Occipital lobe (tissue), 2 donors: Measurements from ENCODE around the gene SLC7A5. TPM values are rescaled to one million over a fixed set of nuclear protein-coding genes. Genes with fewer than 3 reads are reported as not detected.
"Not testable (repeated sequence)": the region's sequence is repeated elsewhere in the genome, so short reads cannot be mapped to it uniquely, and the experiment has no call there.

Source experiments
- DNase-seq: peaks from one replicate; lab custom pipeline; 2025; lab: John Stamatoyannopoulos, UW
- total RNA-seq: library from RNA; depleted of rRNA; stranded (reverse); fragments of >200 nt; gene quantifications from one replicate; pipeline ENCODE4 v1.2.3, GENCODE V29; 2014

SLC7A5 gene
- total RNA-seq, 1 donor from 2014 or later: 16.5 TPM

GRCh38 chr16:87834005-87834667, 35.2 kb downstream of the SLC7A5 start:
- no peak for DNase-seq

GRCh38 chr16:87833548-87833947, 35.8 kb downstream of the SLC7A5 start:
- no peak for DNase-seq

DNA sequence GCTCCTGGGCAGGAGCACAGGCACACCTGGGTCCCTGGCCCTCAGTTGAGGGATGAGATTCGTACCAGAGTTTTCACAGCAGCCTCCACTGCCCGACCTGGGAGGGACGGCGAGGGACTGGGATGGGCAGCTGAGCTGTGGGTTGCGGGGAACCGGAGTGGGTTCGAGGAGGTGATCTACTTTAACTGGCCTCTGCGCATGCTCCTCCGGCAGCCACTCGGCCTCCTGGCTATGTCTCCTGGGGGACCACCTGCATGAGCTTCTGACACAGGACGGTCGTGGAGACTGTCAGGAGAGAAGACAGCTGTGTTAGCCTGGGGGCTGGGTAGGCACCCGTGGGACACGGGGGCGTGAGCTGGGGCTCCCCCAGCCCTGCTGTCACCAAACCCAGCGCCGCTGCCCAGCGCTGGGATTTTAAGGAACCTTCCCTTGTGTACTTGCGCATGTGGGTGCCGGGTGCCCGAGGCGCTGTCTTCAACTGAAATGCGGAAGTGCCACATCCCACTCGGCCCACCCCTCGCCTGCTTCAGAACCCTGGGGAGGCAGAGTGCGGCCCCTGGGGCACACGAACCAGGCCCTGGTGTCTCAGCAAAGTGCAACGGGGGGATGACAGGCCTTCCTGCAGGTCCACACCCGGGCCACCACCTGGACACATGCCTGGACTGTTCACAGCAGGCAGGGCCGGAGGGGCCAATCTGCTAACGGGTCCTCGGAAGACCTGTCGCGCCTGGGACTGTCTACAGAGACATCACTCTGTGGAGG, 36.4 kb downstream of the SLC7A5 start:
- DNase-seq: no peak

DNA sequence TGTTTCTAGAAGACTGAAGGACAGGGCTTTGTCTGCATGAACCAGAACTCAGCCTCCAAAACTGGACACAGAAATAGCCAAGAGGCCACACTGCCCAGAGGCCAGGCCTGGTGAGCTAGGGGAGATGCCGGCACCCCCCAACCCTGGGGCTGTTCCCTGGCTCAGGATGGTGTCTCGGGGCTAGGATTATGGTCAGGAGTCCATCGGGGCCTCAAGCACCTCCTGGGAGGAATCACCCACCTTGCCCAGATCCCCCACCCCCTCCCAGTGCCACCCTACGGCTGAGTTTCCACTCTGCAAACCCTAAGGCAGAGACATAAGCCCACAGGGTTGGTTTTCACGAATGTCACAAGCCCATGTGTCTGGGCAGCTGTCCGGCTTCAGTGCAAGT, 37.2 kb downstream of the SLC7A5 start:
- no peak for DNase-seq

GRCh38 chr16:87831421-87832136, 37.7 kb downstream of the SLC7A5 start:
- peak; percentile 34 for DNase-seq

DNA sequence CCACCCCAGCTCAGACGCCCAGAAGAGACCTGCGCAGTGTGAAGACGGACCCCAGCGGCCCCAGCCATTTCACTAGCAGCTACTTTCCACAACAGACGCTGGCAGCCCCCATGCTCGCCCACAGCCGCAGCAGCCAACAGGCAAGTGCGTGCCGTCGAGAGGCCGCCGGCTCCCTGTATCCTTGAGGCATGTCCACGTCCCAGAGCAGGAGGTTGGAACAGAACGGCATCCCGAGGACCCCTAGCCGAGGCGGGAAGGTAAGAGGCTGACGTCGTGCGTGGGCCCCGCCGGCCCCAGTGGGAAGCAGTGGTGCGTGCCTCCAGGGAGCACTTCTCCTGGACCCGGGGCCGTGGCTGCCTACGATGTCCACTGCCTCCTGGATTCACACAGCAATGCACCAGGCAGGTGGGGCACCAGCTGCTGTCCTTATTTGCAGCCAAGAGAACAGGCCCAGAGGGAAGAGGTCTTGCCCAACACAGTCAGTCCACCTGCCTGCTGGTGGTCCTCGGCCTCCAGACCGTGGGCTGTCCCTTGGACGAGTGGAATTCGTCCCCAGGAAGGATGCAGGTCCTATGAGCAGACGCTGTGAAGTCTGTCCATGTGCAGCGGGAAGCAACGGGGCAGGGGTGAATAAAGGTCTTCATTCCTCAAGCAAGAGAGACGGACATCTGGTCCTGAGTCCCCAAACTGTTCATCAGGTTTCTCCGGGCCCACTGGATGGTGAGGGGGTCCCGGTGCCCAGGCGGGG, 38.5 kb downstream of the SLC7A5 start:
- DNase-seq: no peak

DNA sequence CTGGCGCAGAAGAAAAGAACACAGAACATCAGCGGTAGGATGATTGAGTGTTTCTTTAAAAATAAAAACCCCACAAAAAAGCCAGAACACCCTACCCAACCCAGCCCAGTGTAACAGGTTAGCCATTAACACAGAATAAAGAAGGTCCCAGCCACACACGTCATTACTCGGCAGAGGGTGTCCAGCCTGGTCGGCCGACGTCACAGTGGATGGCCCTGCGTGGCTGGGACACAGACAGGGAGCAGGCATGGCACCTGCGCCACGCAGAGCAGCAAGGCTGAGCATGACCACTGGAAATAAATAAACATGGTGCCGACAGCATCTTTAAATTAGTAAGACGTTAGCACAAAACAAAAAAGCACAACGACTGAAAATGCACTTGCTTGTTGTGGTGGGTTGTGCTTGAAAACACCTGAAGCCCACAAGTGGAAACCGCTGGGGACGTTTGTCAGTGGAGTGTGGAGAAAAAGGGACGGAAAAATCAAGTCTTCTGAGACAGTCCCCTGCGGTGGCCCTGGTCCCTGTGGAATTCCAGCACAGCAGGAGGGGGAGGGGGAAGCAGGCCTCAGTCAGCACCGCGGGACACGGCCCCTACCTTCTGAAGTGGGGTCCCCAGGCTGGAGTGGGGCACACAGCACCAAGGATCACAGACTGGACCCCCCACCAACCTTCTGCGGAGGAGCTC, 39.2 kb downstream of the SLC7A5 start:
- no peak for DNase-seq

DNA sequence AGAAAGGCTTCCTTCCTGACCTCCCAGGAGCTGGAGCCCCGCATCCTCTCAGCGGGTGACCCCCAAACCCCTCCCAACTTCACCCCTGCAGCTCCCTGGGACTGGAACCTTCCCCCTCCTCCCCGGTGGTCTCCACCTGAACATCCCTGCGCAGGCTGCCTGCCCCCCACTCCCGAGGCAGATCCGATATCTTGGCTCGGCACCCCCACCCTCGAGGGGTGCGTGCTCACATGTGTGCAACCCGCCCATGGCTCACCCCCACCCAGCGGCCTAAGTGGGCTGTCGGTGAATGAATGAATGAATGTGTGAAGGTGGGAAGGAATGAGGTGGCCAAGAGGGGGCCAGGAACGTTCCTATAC, 39.7 kb downstream of the SLC7A5 start:
- DNase-seq: no peak

DNA sequence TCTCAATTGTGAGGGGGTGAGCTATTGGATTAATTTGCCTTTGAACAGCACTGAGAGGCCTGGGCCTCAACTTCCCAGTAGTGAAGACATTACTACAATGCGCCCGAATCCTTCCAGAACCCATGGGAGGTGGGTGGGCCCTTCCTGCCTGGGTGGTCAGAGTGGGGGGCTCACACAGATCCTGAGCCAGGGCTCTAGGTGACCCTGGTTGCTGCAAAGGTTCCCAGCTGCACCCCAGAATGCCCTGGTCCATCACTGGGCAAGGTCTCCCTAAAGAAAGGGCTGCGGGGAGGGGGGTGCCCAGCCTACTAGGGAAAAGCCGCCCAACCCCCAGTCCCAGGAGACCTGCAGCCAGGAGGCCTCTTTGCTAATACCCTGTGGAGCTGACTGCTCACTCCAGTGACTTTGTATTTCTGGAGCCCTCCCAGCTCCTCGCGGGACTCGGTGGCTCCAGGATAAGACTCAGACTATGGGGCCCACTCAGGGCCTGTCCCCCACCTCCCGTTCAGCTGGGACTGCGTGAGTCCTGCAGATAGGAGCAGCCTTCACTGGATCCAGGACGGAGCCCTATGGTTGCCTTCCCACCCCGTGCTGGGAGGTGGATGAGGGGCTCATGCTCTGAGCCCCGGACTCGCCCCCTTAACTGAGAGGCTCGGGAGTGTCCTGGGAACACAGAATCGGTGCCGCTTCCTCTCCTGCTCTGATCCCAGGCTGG, 40.2 kb downstream of the SLC7A5 start:
- no peak for DNase-seq

- no peak for DNase-seq
Observed at GRCh38 chr16:87828071-87828906, 41.0 kb downstream of the SLC7A5 start.

DNA sequence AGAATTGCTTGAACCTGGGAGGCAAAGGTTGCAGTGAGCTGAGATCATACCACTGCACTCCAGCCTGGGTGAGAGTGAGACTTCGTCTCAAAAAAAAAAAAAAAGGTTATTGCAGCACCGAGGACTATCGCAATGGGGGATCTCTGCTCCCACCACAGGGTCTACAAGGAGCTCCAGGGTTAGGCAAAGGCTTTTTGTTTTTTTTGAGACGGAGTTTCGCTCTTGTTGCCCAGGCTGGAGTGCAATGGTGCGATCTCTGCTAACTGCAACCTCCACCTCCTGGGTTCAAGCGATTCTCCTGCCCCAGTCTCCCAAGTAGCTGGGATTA, 41.8 kb downstream of the SLC7A5 start:
- DNase-seq: not testable (repeated sequence)

DNA sequence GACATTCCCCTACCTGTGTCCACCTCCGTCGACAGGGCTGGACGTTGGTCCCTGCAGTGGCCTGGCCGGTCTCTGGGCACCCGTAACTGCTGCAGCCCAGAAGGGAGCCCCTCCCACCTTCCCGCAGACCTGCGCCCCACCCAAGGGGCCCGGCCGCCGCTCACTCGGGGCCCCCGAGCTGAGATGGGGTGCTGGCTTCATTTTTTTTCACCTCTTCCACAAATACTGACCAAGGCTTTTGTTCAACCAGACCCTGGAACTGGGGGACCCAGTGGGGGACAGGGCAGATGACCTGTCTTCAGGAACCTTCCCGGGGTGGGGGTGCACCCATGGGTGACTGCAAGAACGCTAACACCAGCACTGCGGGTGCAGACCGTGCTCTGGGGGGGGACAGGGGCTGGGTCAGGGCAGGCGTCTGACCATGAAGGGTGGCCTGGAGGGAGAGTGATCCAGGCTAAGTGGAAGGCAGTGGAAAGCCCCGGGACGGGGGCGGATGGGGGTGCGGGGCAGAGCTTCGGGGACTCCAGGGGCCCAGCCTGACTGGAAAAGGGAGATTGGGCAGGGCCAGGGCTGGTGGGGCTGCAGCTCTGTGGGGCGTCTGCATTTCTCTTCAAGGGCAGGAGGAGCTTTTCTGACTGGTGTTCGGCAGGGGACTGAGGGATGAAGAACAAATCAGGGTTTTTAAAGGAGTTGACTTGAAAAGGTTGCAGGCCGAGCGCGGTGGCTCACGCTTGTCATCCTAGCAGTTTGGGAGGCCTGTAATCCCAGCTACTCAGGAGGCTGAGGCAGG, 42.3 kb downstream of the SLC7A5 start:
- DNase-seq: no peak

DNA sequence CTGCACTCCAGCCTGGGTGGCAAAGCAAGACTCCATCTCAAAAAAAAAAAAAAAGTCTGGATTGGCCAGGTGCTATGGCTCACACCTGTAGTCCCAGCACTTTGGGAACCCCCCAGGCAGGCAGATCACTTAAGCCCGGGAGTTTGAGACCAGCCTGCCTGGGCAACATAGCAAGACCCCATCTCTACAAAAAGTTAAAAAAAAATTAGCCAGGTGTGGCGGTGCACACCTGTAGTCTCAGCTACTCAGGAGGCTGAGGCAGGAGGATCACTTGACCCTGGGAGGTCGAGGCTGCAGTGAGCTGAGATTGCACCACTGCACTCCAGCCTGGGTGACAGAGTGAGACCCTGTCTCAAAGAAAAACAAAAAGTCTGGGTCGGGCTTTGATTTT, 42.9 kb downstream of the SLC7A5 start:
- DNase-seq: not testable (repeated sequence)

DNA sequence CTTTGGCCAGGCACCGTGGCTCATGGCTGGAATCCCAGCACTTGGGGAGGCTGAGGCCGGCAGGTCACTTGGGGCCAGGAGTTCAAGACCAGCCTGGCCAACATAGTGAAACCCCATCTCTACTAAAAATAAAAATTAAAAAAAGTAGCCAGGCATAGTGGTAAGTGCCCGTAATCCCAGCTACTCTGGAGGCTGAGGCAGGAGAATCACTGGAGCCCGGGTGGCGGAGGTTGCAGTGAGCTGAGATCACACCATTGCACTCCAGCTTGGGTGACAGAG, 43.5 kb downstream of the SLC7A5 start:
- DNase-seq: not testable (repeated sequence)

DNA sequence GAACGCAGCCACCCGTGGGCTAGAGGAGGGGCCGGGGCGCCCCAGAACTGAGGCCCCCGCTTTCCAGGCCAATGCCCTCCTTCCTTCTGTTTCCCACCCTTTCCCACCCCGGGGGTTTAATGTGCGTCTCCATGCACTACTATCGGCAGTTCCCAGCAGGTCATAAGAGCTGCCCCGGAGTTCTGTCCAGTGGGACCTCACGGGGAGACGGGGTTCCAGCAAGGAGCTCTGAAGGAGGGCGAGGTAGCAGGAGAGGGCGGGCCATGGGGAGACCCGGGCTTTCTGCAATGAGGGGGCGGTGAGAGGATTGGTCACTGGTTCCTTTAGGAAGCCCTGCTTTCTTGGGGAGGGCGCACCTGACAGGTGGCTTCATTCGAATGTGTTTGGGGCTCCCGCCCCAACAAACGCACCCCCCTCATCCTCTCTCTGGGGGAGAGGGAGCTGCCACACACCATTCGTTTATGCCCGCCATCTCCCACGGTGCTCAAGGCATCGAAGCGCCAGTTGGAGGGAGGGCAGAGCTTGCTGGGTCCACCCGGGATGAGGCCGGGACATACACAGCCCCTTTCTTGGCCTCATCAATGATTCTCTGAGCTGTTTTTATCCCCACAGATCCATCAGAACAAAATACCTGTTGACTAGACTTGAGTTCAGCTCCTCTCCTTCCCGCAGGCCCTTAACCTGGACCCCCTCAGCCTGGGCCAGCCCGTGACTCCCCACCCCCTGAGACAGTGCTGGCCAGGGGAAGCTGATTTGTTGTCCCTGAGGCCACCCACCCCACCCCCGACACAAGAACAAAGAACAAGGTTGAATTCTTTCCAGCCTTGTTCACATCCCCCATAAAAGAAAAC, 44.1 kb downstream of the SLC7A5 start:
- DNase-seq: no peak

DNA sequence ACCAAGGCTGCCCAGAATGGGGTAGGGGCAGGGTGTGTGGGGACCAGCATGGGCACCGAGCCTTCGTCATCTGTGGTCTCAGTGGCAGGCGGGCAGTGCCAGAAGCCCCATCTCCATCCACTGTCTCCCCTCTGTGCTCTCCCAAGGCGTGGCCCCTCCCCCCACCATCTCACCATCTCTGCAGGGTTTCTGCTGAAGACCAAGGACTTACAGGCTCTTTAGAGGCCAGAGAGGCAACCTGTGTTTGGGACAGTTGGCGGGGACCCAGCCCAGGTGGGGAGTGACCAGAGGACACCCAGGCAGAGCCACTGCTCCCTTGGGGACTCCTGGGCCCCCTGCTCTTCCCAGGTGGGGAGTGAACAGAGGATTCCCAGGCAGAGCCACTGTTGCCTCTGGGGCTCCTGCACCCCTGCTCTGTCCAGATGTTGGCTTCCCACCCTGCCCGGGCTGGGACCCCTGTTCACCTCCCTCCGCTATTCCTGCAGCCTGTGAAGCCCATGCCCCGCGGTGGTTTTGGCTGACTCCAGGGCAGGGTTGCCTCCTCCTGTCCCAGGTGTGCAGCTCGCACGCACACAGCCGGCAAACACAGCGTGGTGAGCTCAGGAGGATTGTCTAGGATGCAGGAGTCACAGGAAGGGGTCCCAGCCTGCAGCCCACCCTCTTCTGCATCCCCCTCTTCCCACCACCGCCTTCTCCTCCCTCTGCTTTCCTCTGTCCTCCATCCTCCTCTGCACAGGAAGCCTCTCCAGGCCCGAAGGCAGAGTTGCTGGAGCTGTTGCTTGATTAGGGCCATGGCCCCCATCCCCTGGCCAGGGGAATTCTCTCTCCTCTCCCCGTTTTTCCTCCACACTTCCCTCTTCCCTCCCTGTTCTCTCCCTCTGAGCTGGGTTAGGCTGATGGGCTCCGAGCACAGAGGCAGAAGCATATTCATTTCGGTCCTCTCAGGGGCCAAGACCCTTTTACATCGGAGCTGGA, 45.0 kb downstream of the SLC7A5 start:
- no peak for DNase-seq
